ENCODE measurements around the gene CD3E. TPM values are rescaled to one million over a fixed set of nuclear protein-coding genes. Genes with fewer than 3 reads are reported as not detected.

Gene CD3E
- total RNA-seq, 2 donors from 2014 or later = 404 to 419 TPM

DNA sequence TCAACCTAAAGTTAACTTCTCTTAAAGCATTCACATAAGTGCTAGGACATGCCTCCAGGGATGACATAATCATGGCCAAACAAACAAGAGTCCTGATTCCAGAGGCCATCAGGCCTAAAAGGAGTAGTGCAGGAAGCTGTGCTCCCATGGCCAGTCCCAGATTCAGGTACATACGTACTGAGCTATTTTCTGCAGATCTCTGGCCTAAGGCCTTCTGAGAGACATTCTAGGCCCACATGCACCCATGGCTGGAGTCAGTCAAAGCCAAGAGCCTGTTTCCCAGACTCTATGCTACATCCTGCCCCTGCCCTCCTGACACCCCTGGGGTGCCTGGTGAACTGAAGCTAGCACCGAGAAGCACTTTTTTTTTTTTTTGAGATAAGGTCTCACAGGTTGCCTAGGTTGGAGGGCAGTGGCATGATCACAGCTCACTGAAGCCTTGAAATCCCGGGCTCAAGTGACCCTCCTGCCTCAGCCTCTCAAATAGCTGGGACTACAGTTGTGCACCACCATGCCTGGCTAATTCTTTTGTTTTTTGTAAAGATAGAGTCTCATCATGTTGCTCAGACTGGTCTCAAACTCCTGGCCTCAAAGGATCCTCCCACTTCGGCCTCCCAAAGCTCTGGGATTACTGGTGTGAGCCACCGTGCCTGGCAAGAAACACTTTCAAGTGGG lies 37.4 kb downstream of the CD3E start:
- H3K4me3 Mint-ChIP-seq = peak overlapping the region; percentile 86 to 90
- no peak for DNase-seq
- no peaks in the 10 kb centered on the region for H3K9me3 Mint-ChIP-seq
- peaks cover 79% of the 10 kb centered on the region for H3K4me1 Mint-ChIP-seq (ENCODE audit: low read depth)
- H3K27me3 Mint-ChIP-seq (ENCODE audit: low read depth) = no peaks in the 10 kb centered on the region
- peak in 1 of 2 donors; percentile 6 for ATAC-seq (replicated peaks in 1 of 2)
- peaks cover 30 to 37% of the 10 kb centered on the region in 2 donors for H3K36me3 Mint-ChIP-seq (ENCODE audit: insufficient read depth in 2 of 2)
- H3K27ac Mint-ChIP-seq = peak overlapping the region; percentile 99

DNA sequence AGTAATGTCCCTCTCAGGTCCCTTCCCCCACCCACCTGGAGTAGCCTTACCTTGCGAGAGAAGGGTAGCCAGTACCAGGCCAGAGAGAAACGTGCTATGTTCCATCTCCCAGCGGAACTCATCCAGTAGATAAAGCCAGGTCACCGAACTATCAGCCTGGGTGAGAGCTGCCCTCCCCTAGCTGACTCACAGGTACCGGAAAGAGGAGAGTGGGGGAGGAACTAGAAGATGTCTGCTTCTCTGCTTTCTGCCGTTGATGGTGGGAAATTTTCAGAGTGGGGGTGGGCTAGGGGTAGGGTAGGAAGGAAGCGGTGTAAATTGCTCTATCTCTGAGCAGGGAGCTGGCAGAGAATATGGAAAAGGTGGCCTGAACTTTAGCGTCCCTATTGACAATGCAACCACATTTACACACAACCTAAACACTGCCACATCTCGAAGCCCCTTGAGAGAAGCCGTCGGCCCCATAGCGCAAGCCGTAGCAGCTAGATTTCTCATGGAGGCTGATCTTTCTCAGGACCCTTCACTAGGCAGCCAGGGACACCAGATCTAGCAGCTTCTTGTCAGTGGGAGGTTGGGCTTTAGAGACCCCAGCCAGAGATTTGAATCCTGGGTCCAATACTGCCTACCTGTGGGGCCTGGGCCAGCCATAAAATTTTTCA lies 38.1 kb downstream of the CD3E start, which contains the start of gene CD3D:
TSS of gene CD3D (minus strand) at position 203 of the 659 bp plus-strand sequence. CDS start at position 105, 98 bp downstream.
- H3K4me1 Mint-ChIP-seq (ENCODE audit: low read depth) = peaks cover 85% of the 10 kb centered on the region
- no peaks in the 10 kb centered on the region for H3K27me3 Mint-ChIP-seq (ENCODE audit: low read depth)
- ATAC-seq (replicated peaks in 1 of 2) (peak; percentile 65 to 68), DNase-seq (peak; percentile 73 to 77)
- no peaks in the 10 kb centered on the region for H3K9me3 Mint-ChIP-seq
- H3K36me3 Mint-ChIP-seq (ENCODE audit: insufficient read depth in 2 of 2) = peaks cover 31 to 37% of the 10 kb centered on the region in 2 donors
- peak within 1 kb of the TSS; percentile 99 for H3K27ac Mint-ChIP-seq
- peak within 1 kb of the TSS; percentile 86 to 90 for H3K4me3 Mint-ChIP-seq

DNA sequence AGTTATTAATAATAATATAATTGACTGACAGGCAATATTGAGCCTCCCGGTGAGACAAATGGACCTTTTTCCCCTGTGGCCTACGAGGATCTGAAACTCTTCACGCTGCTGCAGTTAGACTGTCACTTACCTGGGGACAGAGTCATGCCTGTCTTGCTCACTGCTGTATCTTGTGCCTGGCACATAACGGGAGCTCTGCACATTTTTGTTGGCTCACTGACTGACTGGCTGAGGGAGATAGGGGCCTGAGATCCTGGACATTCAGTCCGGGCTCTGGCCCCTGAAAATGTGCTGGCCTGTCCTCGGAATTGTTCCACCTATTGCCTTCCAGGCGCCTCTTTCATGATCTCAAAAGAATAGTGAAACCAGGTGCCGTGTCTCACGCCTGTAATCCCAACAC lies 38.7 kb downstream of the CD3E start:
- DNase-seq (peak; percentile 46 to 52), ATAC-seq (replicated peaks in 1 of 2) (peak; percentile 38 to 43)
- Mint-ChIP-seq H3K4me1 (ENCODE audit: low read depth) (peaks cover 86% of the 10 kb centered on the region), H3K36me3 (ENCODE audit: insufficient read depth in 2 of 2) (peaks cover 31 to 38% of the 10 kb centered on the region in 2 donors), H3K4me3 (peak overlapping the region; percentile 86 to 90), H3K9me3 (no peaks in the 10 kb centered on the region), H3K27me3 (ENCODE audit: low read depth) (no peaks in the 10 kb centered on the region), H3K27ac (peak overlapping the region; percentile 99)

DNA sequence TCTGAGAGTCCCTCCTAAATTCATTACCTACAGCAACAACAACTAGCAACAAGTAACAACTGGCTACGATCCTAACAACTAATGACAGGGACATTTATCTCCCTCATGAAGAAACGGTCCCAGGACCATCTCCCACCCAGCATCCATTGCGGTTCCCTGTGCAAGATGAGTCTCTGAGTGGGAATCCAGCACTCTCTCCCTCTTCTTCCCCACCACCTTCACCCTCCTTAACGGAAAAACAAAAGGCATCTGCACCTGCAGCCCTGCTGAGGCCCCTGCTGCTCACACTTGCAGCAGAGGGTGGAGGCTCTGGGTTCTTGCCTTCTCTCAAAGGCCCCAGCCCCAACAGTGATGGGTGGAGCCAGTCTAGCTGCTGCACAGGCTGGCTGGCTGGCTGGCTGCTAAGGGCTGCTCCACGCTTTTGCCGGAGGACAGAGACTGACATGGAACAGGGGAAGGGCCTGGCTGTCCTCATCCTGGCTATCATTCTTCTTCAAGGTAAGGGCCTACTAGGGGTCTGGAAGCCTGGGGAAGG lies 39.5 kb downstream of the CD3E start, which contains the start of gene CD3G:
TSS of gene CD3G (plus strand) at position 364 of the 535 bp plus-strand sequence. CDS start at position 444, 80 bp downstream.
- no peaks in the 10 kb centered on the region for H3K27me3 Mint-ChIP-seq (ENCODE audit: low read depth)
- peaks cover 86% of the 10 kb centered on the region for H3K4me1 Mint-ChIP-seq (ENCODE audit: low read depth)

DNA sequence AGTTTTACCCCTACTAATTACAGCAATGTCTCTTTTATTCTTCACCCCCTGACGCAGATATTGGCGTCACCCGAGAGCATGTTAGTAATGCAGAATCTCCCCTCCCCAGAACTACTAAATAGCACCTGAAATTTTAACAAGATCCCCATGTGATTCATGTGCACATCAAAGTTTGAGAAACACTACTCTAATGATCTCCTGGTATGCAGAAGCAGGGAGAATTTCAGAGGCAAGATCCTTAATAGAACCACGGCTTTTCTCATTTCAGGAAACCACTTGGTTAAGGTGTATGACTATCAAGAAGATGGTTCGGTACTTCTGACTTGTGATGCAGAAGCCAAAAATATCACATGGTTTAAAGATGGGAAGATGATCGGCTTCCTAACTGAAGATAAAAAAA lies 44.9 kb downstream of the CD3E start:
- peak overlapping the region in 1 of 2 donors; percentile 33 for H3K4me3 Mint-ChIP-seq
- DNase-seq (no peak), ATAC-seq (replicated peaks in 1 of 2) (peak; percentile 25 to 28)
- no peaks in the 10 kb centered on the region for H3K27me3 Mint-ChIP-seq (ENCODE audit: low read depth)
- peaks cover 27 to 57% of the 10 kb centered on the region in 2 donors for H3K36me3 Mint-ChIP-seq (ENCODE audit: insufficient read depth in 2 of 2)
- H3K27ac Mint-ChIP-seq = peak overlapping the region; percentile 58
- H3K9me3 Mint-ChIP-seq = no peaks in the 10 kb centered on the region
- H3K4me1 Mint-ChIP-seq (ENCODE audit: low read depth) = peaks cover 69% of the 10 kb centered on the region

More for the DNA sequence above, 39.5 kb downstream of the CD3E start, which contains the start of gene CD3G:
- H3K27ac Mint-ChIP-seq = peak within 1 kb of the TSS; percentile 99
- DNase-seq (peak; percentile 78 to 82), ATAC-seq (replicated peaks in 1 of 2) (peak; percentile 68 to 69)
- H3K36me3 Mint-ChIP-seq (ENCODE audit: insufficient read depth in 2 of 2) = peaks cover 30 to 42% of the 10 kb centered on the region in 2 donors
- H3K9me3 Mint-ChIP-seq = no peaks in the 10 kb centered on the region
- peak within 1 kb of the TSS; percentile 86 to 90 for H3K4me3 Mint-ChIP-seq

DNA sequence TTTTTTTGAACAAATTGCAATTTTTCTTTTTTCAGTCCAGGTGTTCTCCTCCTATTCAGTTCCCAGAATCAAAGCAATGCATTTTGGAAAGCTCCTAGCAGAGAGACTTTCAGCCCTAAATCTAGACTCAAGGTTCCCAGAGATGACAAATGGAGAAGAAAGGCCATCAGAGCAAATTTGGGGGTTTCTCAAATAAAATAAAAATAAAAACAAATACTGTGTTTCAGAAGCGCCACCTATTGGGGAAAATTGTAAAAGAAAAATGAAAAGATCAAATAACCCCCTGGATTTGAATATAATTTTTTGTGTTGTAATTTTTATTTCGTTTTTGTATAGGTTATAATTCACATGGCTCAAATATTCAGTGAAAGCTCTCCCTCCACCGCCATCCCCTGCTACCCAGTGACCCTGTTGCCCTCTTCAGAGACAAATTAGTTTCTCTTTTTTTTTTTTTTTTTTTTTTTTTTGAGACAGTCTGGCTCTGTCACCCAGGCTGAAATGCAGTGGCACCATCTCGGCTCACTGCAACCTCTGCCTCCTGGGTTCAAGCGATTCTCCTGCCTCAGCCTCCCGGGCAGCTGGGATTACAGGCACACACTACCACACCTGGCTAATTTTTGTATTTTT lies 48.7 kb downstream of the CD3E start:
- H3K4me3 Mint-ChIP-seq = no peak overlapping the region
- ATAC-seq (replicated peaks in 1 of 2) (no peak), DNase-seq (no peak)
- H3K9me3 Mint-ChIP-seq = no peaks in the 10 kb centered on the region
- no peaks in the 10 kb centered on the region for H3K27me3 Mint-ChIP-seq (ENCODE audit: low read depth)
- H3K4me1 Mint-ChIP-seq (ENCODE audit: low read depth) = peaks cover 35% of the 10 kb centered on the region
- H3K27ac Mint-ChIP-seq = peak overlapping the region; percentile 67
- peaks cover 11 to 37% of the 10 kb centered on the region in 2 donors for H3K36me3 Mint-ChIP-seq (ENCODE audit: insufficient read depth in 2 of 2)

DNA sequence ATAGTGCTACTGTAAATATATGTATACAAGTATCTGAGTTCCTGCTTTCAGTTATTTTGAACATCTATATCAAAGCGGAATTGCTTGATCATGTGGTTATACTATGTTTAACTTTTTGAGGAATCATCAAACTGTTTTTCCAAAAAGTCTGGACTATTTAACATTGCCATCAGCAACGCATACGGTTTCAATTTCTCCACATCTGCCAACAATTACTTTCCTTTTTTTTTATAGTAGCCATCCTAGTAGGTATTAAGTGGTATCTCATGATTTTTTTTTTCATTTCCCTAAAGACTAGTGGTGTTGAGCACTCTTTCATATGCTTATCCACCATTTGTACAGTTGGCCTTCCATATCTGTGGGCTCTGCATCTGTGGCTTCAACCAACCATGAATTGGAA lies 53.5 kb downstream of the CD3E start:
- Mint-ChIP-seq H3K4me3 (no peak overlapping the region), H3K4me1 (ENCODE audit: low read depth) (peaks cover 55% of the 10 kb centered on the region), H3K27ac (peak overlapping the region; percentile 95), H3K9me3 (no peaks in the 10 kb centered on the region), H3K27me3 (ENCODE audit: low read depth) (no peaks in the 10 kb centered on the region), H3K36me3 (ENCODE audit: insufficient read depth in 2 of 2) (peaks cover 5 to 9% of the 10 kb centered on the region in 2 donors)
- DNase-seq (no peak), ATAC-seq (replicated peaks in 1 of 2) (no peak)

DNA sequence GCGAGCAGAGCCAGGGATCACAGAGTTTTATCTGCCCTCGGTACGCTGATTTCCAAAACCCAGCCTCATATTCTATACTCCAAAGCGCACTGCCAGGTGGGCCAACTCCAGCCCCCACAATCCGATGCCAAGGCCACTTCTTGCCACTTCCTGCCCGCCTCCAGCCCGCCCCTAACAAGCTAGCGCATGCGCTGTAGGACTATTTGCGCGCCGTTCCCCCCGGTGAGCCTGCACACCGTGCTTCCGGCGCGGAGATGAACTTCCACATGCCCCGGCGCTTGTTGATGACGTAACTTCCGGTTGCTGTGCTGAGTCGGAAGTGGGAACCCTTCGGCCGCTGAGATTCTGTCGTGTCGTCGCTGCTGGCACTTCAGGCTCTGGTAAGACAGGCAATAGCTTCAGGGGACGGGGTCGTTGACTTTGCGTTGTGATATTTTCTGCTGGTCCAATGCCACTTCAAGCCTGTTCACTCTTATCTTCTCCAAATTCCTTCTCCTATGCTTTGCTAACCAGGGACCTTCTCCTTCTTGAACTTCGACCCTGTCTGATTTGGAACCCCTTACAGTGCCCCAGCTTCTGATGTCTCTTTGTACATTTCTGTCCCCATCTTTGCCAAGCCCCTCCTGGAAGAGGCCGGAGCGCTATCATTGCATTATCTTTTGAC lies 54.9 kb downstream of the CD3E start, which contains the start of gene UBE4A:
TSS of gene UBE4A (plus strand) at position 306 of the 664 bp plus-strand sequence. CDS start 5,481 bp downstream, outside the sequence.
- peak within 1 kb of the TSS; percentile 93 to 95 for H3K4me3 Mint-ChIP-seq

DNA sequence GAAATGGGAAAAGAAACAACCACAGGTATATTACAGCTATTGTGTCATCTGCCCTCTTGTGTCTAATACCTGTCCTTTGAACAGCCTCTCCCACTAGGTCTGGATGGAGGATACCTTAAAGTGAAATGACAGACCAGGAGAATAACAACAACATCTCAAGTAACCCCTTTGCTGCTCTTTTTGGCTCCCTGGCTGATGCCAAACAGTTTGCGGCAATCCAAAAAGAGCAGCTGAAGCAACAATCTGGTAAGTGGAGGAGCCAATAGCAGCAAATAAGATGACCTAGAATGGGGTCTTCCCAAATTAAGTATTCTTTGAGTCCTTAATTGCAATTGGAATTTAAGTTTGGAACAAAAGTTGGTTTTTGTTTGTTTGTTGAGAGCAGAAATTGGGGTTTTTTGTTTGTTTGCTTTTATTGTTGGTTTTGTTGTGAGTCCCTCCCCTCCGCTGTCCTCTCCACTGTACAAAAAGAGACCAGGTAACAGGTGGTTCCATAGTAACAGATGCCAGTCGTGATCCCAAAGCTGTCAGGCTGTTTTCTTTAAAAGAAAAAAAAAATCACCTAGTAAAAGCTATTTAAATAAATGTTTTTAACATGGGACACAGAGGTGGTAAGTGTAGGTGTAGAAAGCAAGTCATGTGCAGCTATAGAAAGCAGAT lies 60.6 kb downstream of the CD3E start:
- ATAC-seq (replicated peaks in 1 of 2) (no peak), DNase-seq (no peak)
- Mint-ChIP-seq H3K36me3 (ENCODE audit: insufficient read depth in 2 of 2) (peaks cover 4 to 29% of the 10 kb centered on the region in 2 donors), H3K4me1 (ENCODE audit: low read depth) (peaks cover 37% of the 10 kb centered on the region), H3K27ac (peak overlapping the region; percentile 79), H3K27me3 (ENCODE audit: low read depth) (no peaks in the 10 kb centered on the region), H3K9me3 (no peaks in the 10 kb centered on the region), H3K4me3 (no peak overlapping the region)

More for the DNA sequence above, 54.9 kb downstream of the CD3E start, which contains the start of gene UBE4A:
- Mint-ChIP-seq H3K27ac (peak within 1 kb of the TSS; percentile 95), H3K9me3 (no peaks in the 10 kb centered on the region), H3K27me3 (ENCODE audit: low read depth) (no peaks in the 10 kb centered on the region), H3K36me3 (ENCODE audit: insufficient read depth in 2 of 2) (peaks cover 3 to 5% of the 10 kb centered on the region in 2 donors), H3K4me1 (ENCODE audit: low read depth) (peaks cover 54% of the 10 kb centered on the region)
- peak; percentile 98 for ATAC-seq (replicated peaks in 1 of 2)
- DNase-seq = peak; percentile 97 to 98
